Keratinocyte (primary cell): ENCODE results near the gene ERN2. TPM values are rescaled to one million over a fixed set of nuclear protein-coding genes. Genes with fewer than 3 reads are reported as not detected.

Experiments
- DNase-seq: peaks from one replicate; pipeline ENCODE4 v3.0.0-alpha.2; 2011; ENCODE audit warnings: low read depth, missing footprints, low spot score
- FAIRE-seq: peaks from 2 replicates; lab custom pipeline; 2011; peaks lifted over from hg19 to GRCh38; lab: Jason Lieb, UNC
- H2AFZ ChIP-seq: 2 replicates; pipeline ENCODE4 v1.6.0; 2012; ENCODE audit warnings: low read length, control low read depth, inconsistent platforms; ENCODE audit not compliant: control insufficient read depth
- H3K27ac ChIP-seq: 2 replicates; pipeline ENCODE4 v1.5.1; 2011; ENCODE audit warnings: low read length; ENCODE audit not compliant: control insufficient read depth, insufficient read depth
- H3K27me3 ChIP-seq: 3 replicates; pipeline ENCODE4 v1.6.0; 2011; ENCODE audit warnings: low read length; ENCODE audit not compliant: control insufficient read depth, insufficient read depth; ENCODE audit errors: extremely low read depth
- H3K36me3 ChIP-seq, 2 experiments: 2 replicates in 1 of 2; 3 replicates in 1 of 2; pipeline ENCODE4 v1.5.1; 2011; ENCODE audit warnings: low read length in 2 of 2, mild to moderate bottlenecking in 1 of 2; ENCODE audit not compliant: control insufficient read depth in 2 of 2, insufficient read depth in 2 of 2; ENCODE audit errors: extremely low read depth in 1 of 2
- H3K4me1 ChIP-seq: 3 replicates; pipeline ENCODE4 v1.5.1; 2011; ENCODE audit warnings: low read length; ENCODE audit not compliant: control insufficient read depth, insufficient read depth; ENCODE audit errors: extremely low read depth
- H3K4me2 ChIP-seq: 3 replicates; pipeline ENCODE4 v1.6.0; 2011; ENCODE audit warnings: low read depth, low read length; ENCODE audit not compliant: control insufficient read depth, insufficient read depth; ENCODE audit errors: extremely low read depth
- H3K4me3 ChIP-seq, 3 experiments: fragments of 200-600 bp in 1 of 3; sonication (generic) in 1 of 3; 2 replicates in 2 of 3; 3 replicates in 1 of 3; pipeline ENCODE4 v1.5.1; 2011 to 2016; ENCODE audit warnings: low read length in 3 of 3, mild to moderate bottlenecking in 3 of 3, control low read depth in 2 of 3, inconsistent platforms in 1 of 3, low read depth in 1 of 3, mixed read lengths in 1 of 3, mixed run types in 1 of 3, moderate library complexity in 1 of 3; ENCODE audit not compliant: control insufficient read depth in 2 of 3, insufficient read depth in 2 of 3; ENCODE audit errors: extremely low read depth in 1 of 3
- H3K79me2 ChIP-seq: 2 replicates; pipeline ENCODE4 v1.6.0; 2012; ENCODE audit warnings: low read length; ENCODE audit not compliant: control insufficient read depth, insufficient read depth
- H3K9ac ChIP-seq: 3 replicates; pipeline ENCODE4 v1.6.0; 2011; ENCODE audit warnings: low read length; ENCODE audit not compliant: control insufficient read depth, insufficient read depth; ENCODE audit errors: extremely low read depth
- H3K9me1 ChIP-seq: 3 replicates; pipeline ENCODE4 v1.6.0; 2011; ENCODE audit warnings: low read length; ENCODE audit not compliant: control insufficient read depth, insufficient read depth; ENCODE audit errors: extremely low read depth
- H3K9me3 ChIP-seq: 2 replicates; pipeline ENCODE4 v1.5.1; 2012; ENCODE audit warnings: low read depth, low read length; ENCODE audit not compliant: control insufficient read depth
- H4K20me1 ChIP-seq: 3 replicates; pipeline ENCODE4 v1.6.0; 2011; ENCODE audit warnings: low read length; ENCODE audit not compliant: control insufficient read depth, insufficient read depth; ENCODE audit errors: extremely low read depth
- EZH2 ChIP-seq: IDR thresholded peaks from one replicate; pipeline ENCODE4 v1.6.1; 2012; ENCODE audit warnings: inconsistent platforms, mild to moderate bottlenecking, low read length, moderate library complexity
- dilution Hi-C: fragments of 300-500 bp; cut with MboI; formaldehyde crosslinking; loops from one replicate; pipeline ENCODE4 v1.7.0; 2020; ENCODE audit warnings: low sequenced_read_pairs; ENCODE audit not compliant: extremely low pct_ligation_motif_present
- polyA plus RNA-seq, 5 experiments: library from polyadenylated mRNA; depleted of rRNA in 3 of 5; stranded (reverse) in 3 of 5; stranded (forward) in 1 of 5; unstranded in 1 of 5; fragments of >200 nt; gene quantifications; 1 replicate in 1 of 5; 2 replicates in 3 of 5; 3 replicates in 1 of 5; pipeline versions ENCODE4 v1.2.1 to v1.2.3, GENCODE V29; 2011 to 2012; ENCODE audit warnings: missing spikeins in 2 of 5, low read depth in 1 of 5, low replicate concordance in 1 of 5
- TF ChIP-seq, protein P1 (sequence below), 3 experiments: IDR thresholded peaks in 1 of 3; conservative IDR thresholded peaks in 1 of 3; optimal IDR thresholded peaks in 1 of 3; 2 replicates in 2 of 3; 3 replicates in 1 of 3; pipeline versions ENCODE3 to v1.5.1; 2011; ENCODE audit warnings: low read length in 3 of 3, mild to moderate bottlenecking in 3 of 3, moderate library complexity in 2 of 3, control low read depth in 1 of 3, inconsistent platforms in 1 of 3; ENCODE audit not compliant: insufficient read depth in 2 of 3; ENCODE audit errors: extremely low read depth in 1 of 3

ERN2 gene
- polyA plus RNA-seq, 1 donor (not counting 4 experiments of a cell fraction or from before 2014, with no cell fraction given): not detected

DNA sequence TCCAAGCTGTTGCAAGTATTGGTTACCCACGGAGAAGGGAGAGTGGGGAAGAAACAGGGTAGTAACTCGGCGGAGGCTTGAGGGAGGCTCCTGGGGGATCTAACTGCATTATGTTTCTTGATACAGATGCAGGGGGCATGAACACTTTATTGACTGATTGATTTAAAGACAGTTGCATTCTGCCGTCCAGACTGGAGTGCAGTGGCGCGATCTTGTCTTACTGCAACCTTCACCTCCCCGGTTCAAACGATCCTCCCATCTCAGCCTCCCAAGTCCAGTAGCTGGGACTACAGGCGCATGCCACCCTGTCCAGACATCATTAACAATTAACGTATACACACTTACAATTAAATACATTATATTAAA, 15.1 kb upstream of the ERN2 start:
- Histone ChIP-seq H3K4me2 (no peak overlapping the region), H3K9ac (no peak overlapping the region), H3K27me3 (no peaks in the 10 kb centered on the region), H3K79me2 (no peaks in the 10 kb centered on the region), H3K9me3 (no peaks in the 10 kb centered on the region), H4K20me1 (no peaks in the 10 kb centered on the region), H3K27ac (no peak overlapping the region), H3K4me3 (no peak overlapping the region), H3K4me1 (no peaks in the 10 kb centered on the region), H3K9me1 (no peaks in the 10 kb centered on the region), H2AFZ (no peak overlapping the region), H3K36me3 (no peaks in the 10 kb centered on the region)
- FAIRE-seq: no peak
- no peak for DNase-seq
- dilution Hi-C loops: no loop called here
- TF ChIP-seq, protein P1, sequence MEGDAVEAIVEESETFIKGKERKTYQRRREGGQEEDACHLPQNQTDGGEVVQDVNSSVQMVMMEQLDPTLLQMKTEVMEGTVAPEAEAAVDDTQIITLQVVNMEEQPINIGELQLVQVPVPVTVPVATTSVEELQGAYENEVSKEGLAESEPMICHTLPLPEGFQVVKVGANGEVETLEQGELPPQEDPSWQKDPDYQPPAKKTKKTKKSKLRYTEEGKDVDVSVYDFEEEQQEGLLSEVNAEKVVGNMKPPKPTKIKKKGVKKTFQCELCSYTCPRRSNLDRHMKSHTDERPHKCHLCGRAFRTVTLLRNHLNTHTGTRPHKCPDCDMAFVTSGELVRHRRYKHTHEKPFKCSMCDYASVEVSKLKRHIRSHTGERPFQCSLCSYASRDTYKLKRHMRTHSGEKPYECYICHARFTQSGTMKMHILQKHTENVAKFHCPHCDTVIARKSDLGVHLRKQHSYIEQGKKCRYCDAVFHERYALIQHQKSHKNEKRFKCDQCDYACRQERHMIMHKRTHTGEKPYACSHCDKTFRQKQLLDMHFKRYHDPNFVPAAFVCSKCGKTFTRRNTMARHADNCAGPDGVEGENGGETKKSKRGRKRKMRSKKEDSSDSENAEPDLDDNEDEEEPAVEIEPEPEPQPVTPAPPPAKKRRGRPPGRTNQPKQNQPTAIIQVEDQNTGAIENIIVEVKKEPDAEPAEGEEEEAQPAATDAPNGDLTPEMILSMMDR (optimal IDR thresholded peaks at IDR 0.05 in 1 of 3, IDR thresholded peaks at IDR 0.05 in 1 of 3, conservative IDR thresholded peaks at IDR 0.05 in 1 of 3; ENCODE audit: extremely low read depth in 1 of 3, insufficient read depth in 2 of 3, low read length in 3 of 3): no peak
- no peak for TF ChIP-seq EZH2

- Histone ChIP-seq H3K9me1 (no peaks in the 10 kb centered on the region), H3K79me2 (no peaks in the 10 kb centered on the region), H3K36me3 (no peaks in the 10 kb centered on the region), H4K20me1 (no peaks in the 10 kb centered on the region), H3K27ac (no peak overlapping the region), H3K4me1 (no peaks in the 10 kb centered on the region), H3K9ac (no peak overlapping the region), H3K27me3 (no peaks in the 10 kb centered on the region), H3K4me2 (no peak overlapping the region), H2AFZ (no peak overlapping the region), H3K9me3 (no peaks in the 10 kb centered on the region), H3K4me3 (no peak overlapping the region)
- dilution Hi-C loops: no loop called here
- FAIRE-seq (no peak), DNase-seq (no peak)
- TF ChIP-seq, protein P1 (optimal IDR thresholded peaks at IDR 0.05 in 1 of 3, IDR thresholded peaks at IDR 0.05 in 1 of 3, conservative IDR thresholded peaks at IDR 0.05 in 1 of 3; ENCODE audit: extremely low read depth in 1 of 3, insufficient read depth in 2 of 3, low read length in 3 of 3): no peak
- no peak for TF ChIP-seq EZH2
These were observed 13.7 kb upstream of the ERN2 start for GRCh38 chr16:23726710-23727109.
